ENCODE data around the gene RBM34. TPM values are rescaled to one million over a fixed set of nuclear protein-coding genes. Genes with fewer than 3 reads are reported as not detected.

The RBM34 gene
- total RNA-seq, 3 donors from 2014 or later (not counting 1 experiment from before 2014, with no cell fraction given), result 163 to 187 (median 180) TPM

DNA sequence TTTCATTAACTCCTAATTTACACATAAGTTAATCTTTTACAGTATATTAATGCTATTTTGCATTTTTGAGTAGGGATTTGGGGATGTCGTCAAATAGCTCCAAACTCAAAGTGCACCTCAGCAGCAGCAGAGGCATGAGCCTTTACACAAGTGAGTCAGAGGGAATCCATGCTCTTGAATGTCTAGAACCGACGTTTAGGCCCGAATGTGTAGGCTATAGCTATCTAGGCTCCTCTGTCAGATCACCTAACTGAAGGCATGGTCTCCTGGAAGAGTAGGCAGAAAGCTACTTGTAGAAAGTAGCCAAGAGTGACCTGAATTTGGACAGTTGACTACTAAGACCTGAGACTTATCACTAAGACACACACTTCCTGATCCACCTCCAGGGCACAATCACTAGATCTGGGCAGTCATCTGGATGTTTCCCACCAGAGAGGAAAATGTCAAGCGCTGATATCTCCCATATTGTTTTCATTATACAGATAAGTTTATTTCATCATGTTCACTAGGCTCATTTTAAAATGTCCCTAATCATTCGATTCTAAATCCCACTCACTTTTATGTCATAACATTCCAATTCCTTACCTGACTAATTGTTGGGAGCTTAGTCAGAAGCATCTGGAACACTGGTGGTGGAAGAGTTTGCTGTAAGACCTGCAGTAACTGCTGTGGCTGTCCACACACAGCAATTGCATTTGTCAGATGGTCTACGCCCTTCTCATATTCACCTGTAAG lies 47.7 kb downstream of the RBM34 start:
- WGBS (ENCODE audit: insufficient coverage), result 95% methylated on average over 7 of the region's 7 CpGs
- H3K4me1 Mint-ChIP-seq, result peaks cover 0 to 12% of the 10 kb centered on the region in 2 donors
- no peaks in the 10 kb centered on the region for H3K9me3 Mint-ChIP-seq
- no peak overlapping the region for H3K27ac Mint-ChIP-seq
- H3K27ac ChIP-seq (ENCODE audit: low read length), result no peak overlapping the region
- TF ChIP-seq, protein P1, sequence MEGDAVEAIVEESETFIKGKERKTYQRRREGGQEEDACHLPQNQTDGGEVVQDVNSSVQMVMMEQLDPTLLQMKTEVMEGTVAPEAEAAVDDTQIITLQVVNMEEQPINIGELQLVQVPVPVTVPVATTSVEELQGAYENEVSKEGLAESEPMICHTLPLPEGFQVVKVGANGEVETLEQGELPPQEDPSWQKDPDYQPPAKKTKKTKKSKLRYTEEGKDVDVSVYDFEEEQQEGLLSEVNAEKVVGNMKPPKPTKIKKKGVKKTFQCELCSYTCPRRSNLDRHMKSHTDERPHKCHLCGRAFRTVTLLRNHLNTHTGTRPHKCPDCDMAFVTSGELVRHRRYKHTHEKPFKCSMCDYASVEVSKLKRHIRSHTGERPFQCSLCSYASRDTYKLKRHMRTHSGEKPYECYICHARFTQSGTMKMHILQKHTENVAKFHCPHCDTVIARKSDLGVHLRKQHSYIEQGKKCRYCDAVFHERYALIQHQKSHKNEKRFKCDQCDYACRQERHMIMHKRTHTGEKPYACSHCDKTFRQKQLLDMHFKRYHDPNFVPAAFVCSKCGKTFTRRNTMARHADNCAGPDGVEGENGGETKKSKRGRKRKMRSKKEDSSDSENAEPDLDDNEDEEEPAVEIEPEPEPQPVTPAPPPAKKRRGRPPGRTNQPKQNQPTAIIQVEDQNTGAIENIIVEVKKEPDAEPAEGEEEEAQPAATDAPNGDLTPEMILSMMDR (IDR thresholded peaks at IDR 0.05), result no peak
- no peaks in the 10 kb centered on the region for H3K9me3 ChIP-seq (ENCODE audit: control insufficient read depth, insufficient read depth, low read length)
- H3K4me3 ChIP-seq (ENCODE audit: low read length), result no peak overlapping the region
- H3K36me3 Mint-ChIP-seq, result peaks cover 23% of the 10 kb centered on the region
- DNase-seq (no peak), ATAC-seq (no peak)
- intact Hi-C loops (cut with micrococcal nuclease), result no loop called here
- H3K27me3 ChIP-seq (ENCODE audit: control insufficient read depth, insufficient read depth, low read length), result no peaks in the 10 kb centered on the region
- peaks cover 70% of the 10 kb centered on the region for H3K36me3 ChIP-seq (ENCODE audit: control insufficient read depth, insufficient read depth, low read length)
- no peaks in the 10 kb centered on the region for H3K27me3 Mint-ChIP-seq (ENCODE audit: low read depth in 2 of 2)
- no peaks in the 10 kb centered on the region for H3K4me1 ChIP-seq (ENCODE audit: control insufficient read depth, insufficient read depth, low read length)
- H3K4me3 Mint-ChIP-seq, result no peak overlapping the region

DNA sequence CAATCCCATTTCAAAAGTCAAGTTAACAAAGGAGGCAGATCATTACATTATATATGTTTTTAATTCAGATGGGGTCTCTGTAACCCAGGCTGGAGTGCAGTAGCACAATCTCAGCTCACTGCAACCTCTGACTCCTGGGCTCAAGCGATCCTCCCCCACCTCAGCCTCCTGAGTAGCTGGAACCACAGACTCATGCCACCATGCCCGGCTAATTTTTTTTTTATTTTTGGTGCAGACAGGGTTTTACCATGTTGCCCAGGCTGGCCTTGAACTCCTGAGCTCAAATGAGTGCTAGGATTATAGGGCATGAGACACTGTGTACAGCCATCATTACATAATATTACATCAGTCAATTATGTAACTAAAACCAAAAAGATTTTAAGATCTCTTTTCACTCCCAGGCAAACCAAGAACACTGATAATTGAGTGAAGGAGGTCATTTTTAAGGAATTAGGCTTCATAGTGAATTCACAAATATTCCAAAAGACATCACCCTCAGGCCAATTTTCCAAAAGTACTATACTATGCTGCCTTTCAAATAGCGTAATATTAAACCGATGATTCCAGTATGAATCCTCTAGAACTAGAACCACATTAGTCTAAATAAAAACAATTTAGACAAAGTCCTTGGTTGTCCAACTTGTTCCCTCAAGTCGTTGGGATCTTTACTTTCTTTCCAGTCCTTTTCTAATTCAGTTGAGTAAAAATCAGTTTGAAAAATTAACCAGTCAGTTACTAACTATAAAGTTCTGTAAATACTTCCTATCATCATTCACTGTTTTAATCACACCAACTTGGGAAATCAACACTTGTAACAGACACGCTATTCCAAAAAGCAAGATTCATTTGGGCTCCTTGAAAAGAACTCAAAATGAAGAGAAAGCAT lies 48.5 kb downstream of the RBM34 start:
- peaks cover 1 to 12% of the 10 kb centered on the region in 2 donors for H3K4me1 Mint-ChIP-seq
- Histone ChIP-seq H3K4me3 (ENCODE audit: low read length) (no peak overlapping the region), H3K27ac (ENCODE audit: low read length) (no peak overlapping the region), H3K36me3 (ENCODE audit: control insufficient read depth, insufficient read depth, low read length) (peaks cover 62% of the 10 kb centered on the region), H3K9me3 (ENCODE audit: control insufficient read depth, insufficient read depth, low read length) (no peaks in the 10 kb centered on the region), H3K4me1 (ENCODE audit: control insufficient read depth, insufficient read depth, low read length) (no peaks in the 10 kb centered on the region), H3K27me3 (ENCODE audit: control insufficient read depth, insufficient read depth, low read length) (no peaks in the 10 kb centered on the region)
- DNase-seq (no peak), ATAC-seq (no peak)
- TF ChIP-seq, protein P1 (IDR thresholded peaks at IDR 0.05), result no peak
- H3K27me3 Mint-ChIP-seq (ENCODE audit: low read depth in 2 of 2), result no peaks in the 10 kb centered on the region
- no peaks in the 10 kb centered on the region for H3K9me3 Mint-ChIP-seq
- intact Hi-C loops (cut with micrococcal nuclease), result no loop called here
- H3K27ac Mint-ChIP-seq, result no peak overlapping the region
- WGBS (ENCODE audit: insufficient coverage), result 100% methylated on average over 5 of the region's 6 CpGs
- H3K36me3 Mint-ChIP-seq, result peaks cover 23% of the 10 kb centered on the region
- H3K4me3 Mint-ChIP-seq, result no peak overlapping the region

DNA sequence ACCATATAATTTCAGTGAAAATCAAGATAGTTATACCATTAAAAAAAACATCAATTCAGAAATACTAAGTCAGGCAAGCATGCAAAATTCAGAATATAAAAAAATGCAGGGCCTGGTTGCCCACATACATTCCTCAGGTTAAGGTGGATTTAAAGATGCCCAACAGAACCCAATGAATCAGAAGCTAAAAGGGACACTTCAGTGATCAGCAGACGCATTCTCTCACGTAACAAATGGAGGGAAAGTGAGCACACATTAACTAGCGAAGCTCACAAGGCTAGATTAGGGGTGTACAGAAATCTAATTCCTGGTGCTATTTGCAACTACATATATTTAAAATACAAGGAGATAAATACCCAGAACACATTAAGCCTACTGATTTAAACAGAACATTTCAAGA lies 49.9 kb downstream of the RBM34 start:
- Mint-ChIP-seq H3K27me3 (ENCODE audit: low read depth in 2 of 2) (no peaks in the 10 kb centered on the region), H3K36me3 (peaks cover 23% of the 10 kb centered on the region), H3K27ac (no peak overlapping the region), H3K9me3 (no peaks in the 10 kb centered on the region), H3K4me3 (no peak overlapping the region), H3K4me1 (peaks cover 7 to 17% of the 10 kb centered on the region in 2 donors)
- Histone ChIP-seq H3K27ac (ENCODE audit: low read length) (no peak overlapping the region), H3K9me3 (ENCODE audit: control insufficient read depth, insufficient read depth, low read length) (no peaks in the 10 kb centered on the region), H3K27me3 (ENCODE audit: control insufficient read depth, insufficient read depth, low read length) (no peaks in the 10 kb centered on the region), H3K36me3 (ENCODE audit: control insufficient read depth, insufficient read depth, low read length) (peaks cover 62% of the 10 kb centered on the region), H3K4me1 (ENCODE audit: control insufficient read depth, insufficient read depth, low read length) (no peaks in the 10 kb centered on the region), H3K4me3 (ENCODE audit: low read length) (no peak overlapping the region)
- ATAC-seq, result no peak
- TF ChIP-seq, protein P1 (IDR thresholded peaks at IDR 0.05), result no peak
- WGBS (ENCODE audit: insufficient coverage), result 100% methylated on average over 3 of the region's 3 CpGs
- no peak for DNase-seq
- intact Hi-C loops (cut with micrococcal nuclease), result no loop called here

All from natural killer cell (primary cell).